Lung (tissue), 12 donors: ENCODE results near the gene DSTN. TPM values are rescaled to one million over a fixed set of nuclear protein-coding genes. Genes with fewer than 3 reads are reported as not detected.

Experiments
- ATAC-seq: fragments of 200-7000 bp; cut with Tn5 transposase; one replicate; pipeline ENCODE4 v1.9.1; 2020; ENCODE audit warnings: moderate number of reproducible peaks; ENCODE audit not compliant: insufficient read depth, low FRiP score
- DNase-seq, 3 donors: peaks; one replicate each; pipeline ENCODE4 v3.0.0-alpha.2; 2013 to 2017
- H3K27ac ChIP-seq, 2 donors: one replicate each; pipeline ENCODE4 v1.5.1; 2013; ENCODE audit warnings: mild to moderate bottlenecking in 2 of 2, moderate library complexity in 2 of 2, control low read depth in 1 of 2, inconsistent platforms in 1 of 2, low read depth in 1 of 2, low read length in 1 of 2
- H3K27me3 ChIP-seq, 3 donors: one replicate each; pipeline ENCODE4 v1.5.1; 2013; ENCODE audit warnings: low read length in 2 of 3; ENCODE audit not compliant: control insufficient read depth in 3 of 3, insufficient read depth in 3 of 3
- H3K36me3 ChIP-seq, 4 donors: one replicate each; pipeline ENCODE4 v1.5.1; 2013; ENCODE audit warnings: low read length in 4 of 4, mild to moderate bottlenecking in 1 of 4, moderate library complexity in 1 of 4; ENCODE audit not compliant: control insufficient read depth in 4 of 4, insufficient read depth in 4 of 4
- H3K4me1 ChIP-seq, 5 donors: one replicate each; pipeline ENCODE4 v1.5.1; 2013; ENCODE audit warnings: low read length in 5 of 5, mild to moderate bottlenecking in 2 of 5, moderate library complexity in 1 of 5; ENCODE audit not compliant: control insufficient read depth in 5 of 5, insufficient read depth in 5 of 5
- H3K4me3 ChIP-seq: one replicate; pipeline ENCODE4 v1.5.1; 2013; ENCODE audit warnings: mild to moderate bottlenecking, control low read depth, moderate library complexity
- H3K9ac ChIP-seq, 2 donors: one replicate each; pipeline ENCODE4 v1.5.1; 2013; ENCODE audit warnings: low read length in 2 of 2, control low read depth in 1 of 2; ENCODE audit not compliant: insufficient read depth in 1 of 2
- H3K9me3 ChIP-seq, 4 donors: one replicate each; pipeline ENCODE4 v1.5.1; 2013; ENCODE audit warnings: low read length in 3 of 4, mild to moderate bottlenecking in 1 of 4, moderate library complexity in 1 of 4; ENCODE audit not compliant: control insufficient read depth in 4 of 4, insufficient read depth in 3 of 4
- CTCF ChIP-seq: IDR thresholded peaks from 2 replicates; pipeline ENCODE4 v1.5.1; 2012; ENCODE audit warnings: mild to moderate bottlenecking; ENCODE audit errors: control extremely low read depth, extremely low read depth
- WGBS, 2 donors: extraction: QIAGEN DNeasy Blood & Tissue Kit; methylation state at CpG; one replicate each; pipeline ENCODE4 v1.1.7; 2013; 5-methylcytosine and 5-hydroxymethylcytosine counted together
- polyA plus RNA-seq, 2 donors: library from polyadenylated mRNA; stranded (reverse); fragments of 200-250 nt; gene quantifications; one replicate each; pipeline ENCODE4 v1.2.1, GENCODE V29; 2013
- total RNA-seq, 2 donors: library from RNA; depleted of rRNA in 1 of 2; stranded (reverse); fragments of >200 nt in 1 of 2; gene quantifications; one replicate each; pipeline ENCODE4 v1.2.1, GENCODE V29; 2014 to 2021
- donor health status: control.
- donor health status: control.
- donor health status: Bipolar disorder and iron deficiency.
- donor health status: healthy.
- donor health status: DM: yes; HTN: yes; CAD: no.

The DSTN gene
- total and polyA plus RNA-seq, 4 donors = 313 to 532 (median 380) TPM

- no peaks in the 10 kb centered on the region for H3K27me3 ChIP-seq
- H3K4me3 ChIP-seq = peak overlapping the region; percentile 24
- no peaks in the 10 kb centered on the region for H3K9me3 ChIP-seq
- peak overlapping the region; percentile 93 to 100 for H3K27ac ChIP-seq
- DNase-seq (peak; percentile 80 to 82 (median 80)), ATAC-seq (peak; percentile 62)
- peak overlapping the region; percentile 49 to 56 for H3K9ac ChIP-seq
- peaks cover 0 to 39% (median 15%) of the 10 kb centered on the region in 5 donors for H3K4me1 ChIP-seq
- H3K36me3 ChIP-seq = peaks cover 0 to 1% (median 0%) of the 10 kb centered on the region in 4 donors
- WGBS, 2 donors = 1 to 2% methylated on average over 34 to 38 of the region's 38 CpGs
- TF ChIP-seq CTCF = no peak
Measured at GRCh38 chr20:17568972-17569521, 828 bp upstream of the DSTN start.

- Histone ChIP-seq H3K27ac (peak overlapping the region; percentile 100), H3K36me3 (peaks cover 0 to 3% (median 0%) of the 10 kb centered on the region in 4 donors), H3K9ac (peak overlapping the region; percentile 66 to 69), H3K4me1 (peaks cover 0 to 44% (median 15%) of the 10 kb centered on the region in 5 donors), H3K27me3 (no peaks in the 10 kb centered on the region), H3K4me3 (peak overlapping the region; percentile 98), H3K9me3 (no peaks in the 10 kb centered on the region)
- WGBS, 2 donors = 1 to 2% methylated on average over 33 to 43 of the region's 43 CpGs
- ATAC-seq = peak; percentile 23
- no peak for TF ChIP-seq CTCF
- peak; percentile 75 to 85 (median 85) for DNase-seq
Measured at GRCh38 chr20:17570347-17571152, 675 bp downstream of the DSTN start.

GRCh38 chr20:17571153-17571527 lies 1.3 kb downstream of the DSTN start:
- no peaks in the 10 kb centered on the region for H3K27me3 ChIP-seq
- peak overlapping the region; percentile 66 to 69 for H3K9ac ChIP-seq
- H3K4me3 ChIP-seq = peak overlapping the region; percentile 53
- H3K4me1 ChIP-seq = peaks cover 6 to 44% (median 16%) of the 10 kb centered on the region in 5 donors
- H3K27ac ChIP-seq = peak overlapping the region in 1 of 2 donors; percentile 100
- DNase-seq (peak in 1 of 3 donors; percentile 36), ATAC-seq (no peak)
- WGBS, 2 donors = 14 to 28% methylated on average over 6 of the region's 6 CpGs
- H3K9me3 ChIP-seq = no peaks in the 10 kb centered on the region
- H3K36me3 ChIP-seq = peaks cover 0 to 3% (median 0%) of the 10 kb centered on the region in 4 donors
- TF ChIP-seq CTCF = no peak
